H54 (cell line): Measurements from ENCODE around the gene MTFP1.

Experiments used
- DNase-seq: peaks from one replicate; pipeline ENCODE4 v3.0.0; 2011; ENCODE audit warnings: low spot score, mixed read lengths; ENCODE audit not compliant: insufficient read length
- FAIRE-seq: peaks from 3 replicates; lab custom pipeline; 2011; peaks lifted over from hg19 to GRCh38; lab: Jason Lieb, UNC
- POLR2A ChIP-seq: IDR thresholded peaks from 2 replicates; pipeline ENCODE4 v1.6.1; 2011; ENCODE audit warnings: low read depth, mild to moderate bottlenecking, low read length

MTFP1 gene

GRCh38 chr22:30425616-30426387, at the start of gene MTFP1:
TSS of gene MTFP1 (plus strand) at chr22:30425768. CDS start at chr22:30425880, 112 bp downstream.
- TF ChIP-seq POLR2A, result peak; percentile 29; the same call in 1 of the 2 replicates
- no peak for DNase-seq
- FAIRE-seq, result no peak

GRCh38 chr22:30380011-30380410, 45.6 kb upstream of the MTFP1 start:
- TF ChIP-seq POLR2A, result no peak
- FAIRE-seq, result no peak
- DNase-seq, result no peak

- TF ChIP-seq POLR2A, result no peak
- DNase-seq (no peak), FAIRE-seq (no peak)
Measured at GRCh38 chr22:30381264-30381663, 44.3 kb upstream of the MTFP1 start.

- no peak for TF ChIP-seq POLR2A
- DNase-seq (no peak), FAIRE-seq (no peak)
Measured at GRCh38 chr22:30382340-30382739, 43.2 kb upstream of the MTFP1 start.

- FAIRE-seq (no peak), DNase-seq (no peak)
- TF ChIP-seq POLR2A, result no peak
Measured at GRCh38 chr22:30383061-30383460, 42.5 kb upstream of the MTFP1 start.

GRCh38 chr22:30385942-30386341, 39.6 kb upstream of the MTFP1 start:
- no peak for TF ChIP-seq POLR2A
- FAIRE-seq, result no peak
- DNase-seq, result no peak

GRCh38 chr22:30386608-30386959, 39.0 kb upstream of the MTFP1 start:
- no peak for FAIRE-seq

GRCh38 chr22:30386960-30387827, 38.4 kb upstream of the MTFP1 start, which contains the start of gene RNF215:
TSS of gene RNF215 (minus strand) at chr22:30387411. CDS start at chr22:30387313, 98 bp downstream.
- TF ChIP-seq POLR2A, result peak; percentile 44; the same call in 1 of the 2 replicates
- no peak for FAIRE-seq
- peak; percentile 76 for DNase-seq

More at GRCh38 chr22:30386608-30386959, 39.0 kb upstream of the MTFP1 start:
- no peak for DNase-seq
- no peak for TF ChIP-seq POLR2A

- TF ChIP-seq POLR2A, result no peak
- DNase-seq, result peak; percentile 40
- FAIRE-seq, result no peak
Measured at GRCh38 chr22:30390974-30391691, 34.4 kb upstream of the MTFP1 start.

- no peak for TF ChIP-seq POLR2A
- DNase-seq (no peak), FAIRE-seq (no peak)
Measured at GRCh38 chr22:30392661-30393321, 32.8 kb upstream of the MTFP1 start.

- TF ChIP-seq POLR2A, result no peak
- no peak for FAIRE-seq
- no peak for DNase-seq
Measured at GRCh38 chr22:30393322-30393680, 32.3 kb upstream of the MTFP1 start.

GRCh38 chr22:30393885-30394284, 31.7 kb upstream of the MTFP1 start:
- no peak for TF ChIP-seq POLR2A
- no peak for DNase-seq
- no peak for FAIRE-seq

- TF ChIP-seq POLR2A, result 0 out of 2 replicates have a peak, but pooled peaks have one; percentile 55
- FAIRE-seq, result no peak
- DNase-seq, result no peak
Measured at GRCh38 chr22:30396871-30397655, 28.5 kb upstream of the MTFP1 start, which contains the start of gene SEC14L2. TSS of gene SEC14L2 (plus strand) at chr22:30397018. CDS start at chr22:30397117, 99 bp downstream.
